ENCODE measurements around the gene VANGL1.

GRCh38 chr1:115643225-115643624, 1.5 kb downstream of the VANGL1 start:
- TF ChIP-seq CTCF (conservative IDR thresholded peaks at IDR 0.05 in 1 of 2, IDR thresholded peaks at IDR 0.05 in 1 of 2; ENCODE audit: extremely low read depth in 1 of 2, insufficient read depth in 1 of 2, low read depth in 1 of 2, low read length in 2 of 2) (no peak), EZH2 (IDR thresholded peaks at IDR 0.05; ENCODE audit: borderline replicate concordance, low read length) (no peak)
